ENCODE data around the gene TSPAN14.

TSPAN14 gene

GRCh38 chr10:80425901-80426300, 28.2 kb upstream of the TSPAN14 start:
- DNase-seq: no peak

- no peak for DNase-seq
These were observed 26.6 kb upstream of the TSPAN14 start for GRCh38 chr10:80427541-80427940.

GRCh38 chr10:80429521-80429973, 24.6 kb upstream of the TSPAN14 start:
- DNase-seq: no peak

- no peak for DNase-seq
These were observed 21.0 kb upstream of the TSPAN14 start for GRCh38 chr10:80433134-80433533.

GRCh38 chr10:80436446-80437098, 17.5 kb upstream of the TSPAN14 start:
- no peak for DNase-seq

- no peak for DNase-seq
These were observed 16.9 kb upstream of the TSPAN14 start for GRCh38 chr10:80437227-80437626.

GRCh38 chr10:80441831-80442230, 12.3 kb upstream of the TSPAN14 start:
- DNase-seq: no peak

GRCh38 chr10:80442879-80443278, 11.2 kb upstream of the TSPAN14 start:
- DNase-seq: no peak

- DNase-seq: no peak
These were observed 10.6 kb upstream of the TSPAN14 start for GRCh38 chr10:80443531-80443974.

- no peak for DNase-seq
These were observed 10.0 kb upstream of the TSPAN14 start for GRCh38 chr10:80444124-80444523.

GRCh38 chr10:80444646-80445319, 9.3 kb upstream of the TSPAN14 start:
- DNase-seq: peak; percentile 83

- no peak for DNase-seq
These were observed 6.5 kb upstream of the TSPAN14 start for GRCh38 chr10:80447436-80448190.

GRCh38 chr10:80448209-80448942, 5.7 kb upstream of the TSPAN14 start:
- DNase-seq: no peak

- DNase-seq: no peak
These were observed 4.6 kb upstream of the TSPAN14 start for GRCh38 chr10:80449520-80449919.

- DNase-seq: no peak
These were observed 3.0 kb upstream of the TSPAN14 start for GRCh38 chr10:80451132-80451531.

- DNase-seq: no peak
These were observed 2.0 kb upstream of the TSPAN14 start for GRCh38 chr10:80452069-80452468.

- no peak for DNase-seq
These were observed 1.5 kb upstream of the TSPAN14 start for GRCh38 chr10:80452640-80453039.

GRCh38 chr10:80453056-80453841, 861 bp upstream of the TSPAN14 start:
- DNase-seq: no peak

- no peak for DNase-seq
These were observed 677 bp downstream of the TSPAN14 start for GRCh38 chr10:80454513-80455460.

- DNase-seq: no peak
These were observed 1.6 kb downstream of the TSPAN14 start for GRCh38 chr10:80455461-80456349.

All from CD4-positive, alpha-beta T cell treated with Interleukin-10 for 1 hour (primary cell).